ENCODE results near the gene OTP. TPM values are rescaled to one million over a fixed set of nuclear protein-coding genes. Genes with fewer than 3 reads are reported as not detected.
A peak's percentile ranks its signal among the peaks of the same experiment; 100 is the strongest.

Gene OTP
- total RNA-seq, 1 donor from 2014 or later = 2.1 TPM

- peaks cover 4% of the 10 kb centered on the region for H3K36me3 Mint-ChIP-seq (ENCODE audit: low read depth)
- peak overlapping the region; percentile 26 for H3K4me3 Mint-ChIP-seq
- DNase-seq (ENCODE audit: low read depth, low spot score) = no peak
- H3K9me3 Mint-ChIP-seq = no peaks in the 10 kb centered on the region
- no peak for TF ChIP-seq CTCF (conservative IDR thresholded peaks at IDR 0.05)
- peaks cover 26% of the 10 kb centered on the region for H3K4me1 Mint-ChIP-seq
- peaks cover 99% of the 10 kb centered on the region for H3K27me3 Mint-ChIP-seq (ENCODE audit: low read depth)
- no peak overlapping the region for H3K27ac Mint-ChIP-seq (ENCODE audit: unreplicated experiment)
These were observed 3.2 kb downstream of the OTP start for GRCh38 chr5:77635067-77635916.

- H3K4me1 Mint-ChIP-seq = peaks cover 26% of the 10 kb centered on the region
- peaks cover 4% of the 10 kb centered on the region for H3K36me3 Mint-ChIP-seq (ENCODE audit: low read depth)
- DNase-seq (ENCODE audit: low read depth, low spot score) = no peak
- H3K9me3 Mint-ChIP-seq = no peaks in the 10 kb centered on the region
- H3K27me3 Mint-ChIP-seq (ENCODE audit: low read depth) = peaks cover 99% of the 10 kb centered on the region
- no peak for TF ChIP-seq CTCF (conservative IDR thresholded peaks at IDR 0.05)
- no peak overlapping the region for H3K27ac Mint-ChIP-seq (ENCODE audit: unreplicated experiment)
- peak overlapping the region; percentile 11 for H3K4me3 Mint-ChIP-seq
These were observed 4.8 kb downstream of the OTP start for GRCh38 chr5:77633709-77634108.

DNA sequence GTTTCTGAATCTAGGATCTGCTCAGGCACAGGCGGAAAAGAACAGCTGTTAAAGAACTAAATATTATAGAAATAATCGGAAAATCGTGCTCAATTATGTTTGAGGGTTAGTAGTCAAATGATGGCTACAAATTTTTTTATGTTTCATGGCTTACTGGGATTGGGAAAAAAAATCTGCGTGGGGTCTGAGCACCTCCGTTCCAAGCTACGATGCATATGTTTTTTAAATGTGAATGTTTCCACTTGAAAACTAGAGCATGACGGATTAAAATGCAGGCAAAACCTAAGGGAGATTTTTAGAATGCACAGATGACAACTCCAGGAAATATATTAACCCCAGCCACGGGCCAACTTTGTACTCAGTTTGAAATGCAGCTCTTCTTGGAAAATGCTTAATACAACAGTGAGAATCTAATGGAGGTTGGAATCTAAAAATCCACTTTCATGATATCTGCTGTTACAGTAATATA lies 5.3 kb downstream of the OTP start:
- peaks cover 27% of the 10 kb centered on the region for H3K4me1 Mint-ChIP-seq
- peak overlapping the region; percentile 1 for H3K4me3 Mint-ChIP-seq
- peaks cover 4% of the 10 kb centered on the region for H3K36me3 Mint-ChIP-seq (ENCODE audit: low read depth)
- no peak overlapping the region for H3K27ac Mint-ChIP-seq (ENCODE audit: unreplicated experiment)
- DNase-seq (ENCODE audit: low read depth, low spot score) = no peak
- TF ChIP-seq CTCF (conservative IDR thresholded peaks at IDR 0.05) = no peak
- peaks cover 99% of the 10 kb centered on the region for H3K27me3 Mint-ChIP-seq (ENCODE audit: low read depth)
- H3K9me3 Mint-ChIP-seq = no peaks in the 10 kb centered on the region

- H3K27me3 Mint-ChIP-seq (ENCODE audit: low read depth) = peaks cover 98% of the 10 kb centered on the region
- DNase-seq (ENCODE audit: low read depth, low spot score) = no peak
- H3K36me3 Mint-ChIP-seq (ENCODE audit: low read depth) = peaks cover 4% of the 10 kb centered on the region
- peak overlapping the region; percentile 1 for H3K4me3 Mint-ChIP-seq
- H3K4me1 Mint-ChIP-seq = peaks cover 24% of the 10 kb centered on the region
- H3K9me3 Mint-ChIP-seq = no peaks in the 10 kb centered on the region
- H3K27ac Mint-ChIP-seq (ENCODE audit: unreplicated experiment) = no peak overlapping the region
- TF ChIP-seq CTCF (conservative IDR thresholded peaks at IDR 0.05) = no peak
These were observed 5.8 kb downstream of the OTP start for GRCh38 chr5:77632526-77633206.

GRCh38 chr5:77630114-77630680 lies 8.3 kb downstream of the OTP start:
- H3K9me3 Mint-ChIP-seq = no peaks in the 10 kb centered on the region
- TF ChIP-seq CTCF (conservative IDR thresholded peaks at IDR 0.05) = peak; percentile 50
- H3K4me3 Mint-ChIP-seq = peak overlapping the region; percentile 75
- no peak for DNase-seq (ENCODE audit: low read depth, low spot score)
- no peaks in the 10 kb centered on the region for H3K36me3 Mint-ChIP-seq (ENCODE audit: low read depth)
- H3K4me1 Mint-ChIP-seq = peaks cover 16% of the 10 kb centered on the region
- H3K27me3 Mint-ChIP-seq (ENCODE audit: low read depth) = peaks cover 98% of the 10 kb centered on the region
- H3K27ac Mint-ChIP-seq (ENCODE audit: unreplicated experiment) = no peak overlapping the region
